ENCODE results near the gene FAIM.

The FAIM gene

GRCh38 chr3:138681463-138682220, 73.1 kb downstream of the FAIM start:
- no peak overlapping the region for H3K4me3 ChIP-seq (ENCODE audit: low read length)
- TF ChIP-seq CTCF (conservative IDR thresholded peaks at IDR 0.05; ENCODE audit: low read depth, low read length) = no peak
- no peak for DNase-seq (ENCODE audit: low read depth)

GRCh38 chr3:138682648-138683047, 74.1 kb downstream of the FAIM start:
- DNase-seq (ENCODE audit: low read depth) = no peak

More at GRCh38 chr3:138682648-138683047, 74.1 kb downstream of the FAIM start:
- no peak for TF ChIP-seq CTCF (conservative IDR thresholded peaks at IDR 0.05; ENCODE audit: low read depth, low read length)
- no peak overlapping the region for H3K4me3 ChIP-seq (ENCODE audit: low read length)

Data from retinal pigment epithelial cell (primary cell).